A549 (cell line): ENCODE data around the gene B4GALT1. TPM values are rescaled to one million over a fixed set of nuclear protein-coding genes. Genes with fewer than 3 reads are reported as not detected.

Source experiments
- ATAC-seq, 2 experiments: fragments of 200-7000 bp in 1 of 2; fragments of >200 bp in 1 of 2; cut with Nextera tagmentation in 1 of 2; cut with Tn5 transposase in 1 of 2; 3 replicates each; pipeline versions ENCODE4 v1.8.0 to v1.9.1; 2018 to 2020; ENCODE audit warnings: mild to moderate bottlenecking in 1 of 2, moderate library complexity in 1 of 2
- CTCF ChIA-PET: fragments of 300-600 bp; sonication (Branson Sonifier 250); formaldehyde crosslinking; extraction: SDS; loops from one replicate; lab custom pipeline; 2021; ENCODE audit warnings: antibody characterized with exemption, inconsistent platforms; lab: Yijun Ruan, JAX
- POLR2A ChIA-PET: fragments of 350-600 bp; formaldehyde crosslinking; extraction: SDS; loops from one replicate; lab custom pipeline; 2021; ENCODE audit warnings: antibody characterized with exemption, inconsistent platforms; lab: Yijun Ruan, JAX
- DNase-seq, 2 experiments: peaks; one replicate each; pipeline versions ENCODE4 v3.0.0 to v3.0.0-alpha.2; 2011 to 2016; ENCODE audit warnings: low read depth in 1 of 2, low spot score in 1 of 2
- FAIRE-seq: peaks from 2 replicates; lab custom pipeline; 2011; peaks lifted over from hg19 to GRCh38; lab: Jason Lieb, UNC
- H3K27ac ChIP-seq, 2 experiments: fragments of >200 bp; sonication (Bioruptor Twin); formaldehyde crosslinking; 3 replicates each; pipeline ENCODE4 v1.5.1; 2016 to 2017
- H3K4me1 ChIP-seq: fragments of >200 bp; sonication (Bioruptor Twin); formaldehyde crosslinking; 3 replicates; pipeline ENCODE4 v1.6.1; 2016
- H3K4me2 ChIP-seq: fragments of >200 bp; sonication (Bioruptor Twin); formaldehyde crosslinking; 3 replicates; pipeline ENCODE4 v1.6.1; 2016
- H3K4me3 ChIP-seq: fragments of >200 bp; sonication (Bioruptor Twin); formaldehyde crosslinking; 3 replicates; pipeline ENCODE4 v1.5.1; 2016
- H3K9me3 ChIP-seq: fragments of >200 bp; sonication (Bioruptor Twin); formaldehyde crosslinking; 3 replicates; pipeline ENCODE4 v1.6.1; 2016
- CEBPB ChIP-seq, 2 experiments: fragments of >200 bp in 1 of 2; sonication (Bioruptor Twin) in 1 of 2; formaldehyde crosslinking in 1 of 2; IDR thresholded peaks; 2 replicates each; pipeline ENCODE4 v1.6.1; 2012 to 2016
- EHMT2 ChIP-seq: fragments of 200-600 bp; sonication (generic); IDR thresholded peaks from 2 replicates; pipeline ENCODE4 v1.6.1; 2016; ENCODE audit warnings: antibody characterized with exemption, low read depth, mild to moderate bottlenecking, moderate library complexity
- FOXS1 ChIP-seq: fragments of 250-450 bp; sonication (Bioruptor Pico); IDR thresholded peaks from 2 replicates; pipeline ENCODE4 v1.5.0; 2020; ENCODE audit warnings: mild to moderate bottlenecking, moderate library complexity
- HOXB13 ChIP-seq: fragments of 250-450 bp; sonication (Bioruptor Pico); IDR thresholded peaks from 2 replicates; pipeline ENCODE4 v1.5.0; 2020; ENCODE audit warnings: low read depth, mild to moderate bottlenecking, moderate library complexity
- HOXB5 ChIP-seq: fragments of 250-450 bp; sonication (Bioruptor Pico); IDR thresholded peaks from 2 replicates; pipeline ENCODE4 v1.5.0; 2020; ENCODE audit warnings: mild to moderate bottlenecking, moderate library complexity
- JUN ChIP-seq, 2 experiments: fragments of >200 bp; sonication (Bioruptor Twin); formaldehyde crosslinking; IDR thresholded peaks; 2 replicates in 1 of 2; 3 replicates in 1 of 2; pipeline ENCODE4 v1.6.1; 2016 to 2017
- MAFK ChIP-seq: fragments of 450-650 bp; IDR thresholded peaks from 2 replicates; pipeline ENCODE4 v1.6.1; 2014; ENCODE audit not compliant: partially characterized antibody
- PHF8 ChIP-seq: fragments of 200-600 bp; sonication (generic); IDR thresholded peaks from 2 replicates; pipeline ENCODE4 v1.6.1; 2016; ENCODE audit warnings: low read depth, mild to moderate bottlenecking, antibody characterized with exemption, moderate library complexity, borderline replicate concordance
- POLR2AphosphoS2 ChIP-seq: conservative IDR thresholded peaks from 2 replicates; pipeline ENCODE4 v1.6.1; 2012; ENCODE audit warnings: low read length, improper control_type of control experiment, inconsistent platforms
- RCOR1 ChIP-seq: fragments of 150-350 bp; IDR thresholded peaks from 2 replicates; pipeline ENCODE4 v1.6.1; 2014; ENCODE audit warnings: antibody characterized with exemption, low read length, low read depth
- RNF2 ChIP-seq: fragments of 200-600 bp; sonication (generic); IDR thresholded peaks from 2 replicates; pipeline ENCODE4 v1.6.1; 2016; ENCODE audit warnings: low read depth, mild to moderate bottlenecking, antibody characterized with exemption, moderate library complexity, borderline replicate concordance
- TP53 ChIP-seq: fragments of 250-450 bp; sonication (Bioruptor Pico); IDR thresholded peaks from 2 replicates; pipeline ENCODE4 v1.5.0; 2021; ENCODE audit warnings: mild to moderate bottlenecking, moderate library complexity
- ZC3H11A ChIP-seq: fragments of 450-650 bp; IDR thresholded peaks from 2 replicates; pipeline ENCODE4 v1.6.1; 2014; ENCODE audit warnings: antibody characterized with exemption, mild to moderate bottlenecking
- ZNF302 ChIP-seq: fragments of 250-450 bp; sonication (Bioruptor Pico); IDR thresholded peaks from 2 replicates; pipeline ENCODE4 v1.9.0; 2021; ENCODE audit warnings: inconsistent platforms, mild to moderate bottlenecking, moderate library complexity
- WGBS: methylation state at CpG from one replicate; pipeline ENCODE4 v1.1.6; 2017; ENCODE audit errors: missing lambda C conversion rate; 5-methylcytosine and 5-hydroxymethylcytosine counted together
- polyA plus RNA-seq, 4 experiments: library from polyadenylated mRNA; depleted of rRNA in 3 of 4; stranded (reverse); fragments of >200 nt; fragmentation: RNase III in 1 of 4; extraction: RNeasy Plus Mini Kit Qiagen cat#74134 plus additional on column Dnase treatment in 1 of 4; gene quantifications; 2 replicates in 3 of 4; 3 replicates in 1 of 4; pipeline ENCODE4 v1.2.3, GENCODE V29; 2011 to 2017
- TF ChIP-seq, protein P1 (sequence below): fragments of 450-650 bp; IDR thresholded peaks from 2 replicates; pipeline ENCODE4 v1.6.1; 2014; ENCODE audit warnings: antibody characterized with exemption
- TF ChIP-seq, protein P2 (sequence below): fragments of >200 bp; sonication (Bioruptor Twin); formaldehyde crosslinking; IDR thresholded peaks from 2 replicates; pipeline ENCODE4 v1.6.1; 2016
- TF ChIP-seq, protein P3 (sequence below): fragments of 250-450 bp; sonication (Bioruptor Pico); IDR thresholded peaks from 2 replicates; pipeline ENCODE4 v1.5.0; 2020; ENCODE audit warnings: low read depth, mild to moderate bottlenecking, moderate library complexity
- TF ChIP-seq, protein P4 (sequence below): fragments of 200-600 bp; sonication (generic); IDR thresholded peaks from 2 replicates; pipeline ENCODE4 v1.6.1; 2016; ENCODE audit warnings: antibody characterized with exemption, mild to moderate bottlenecking, moderate library complexity
- TF ChIP-seq, protein P5 (sequence below): IDR thresholded peaks from 2 replicates; pipeline ENCODE4 v1.6.1; 2012

Gene B4GALT1
- polyA plus RNA-seq, 2 of the 4 experiments (the other 2 are of a cell fraction) = 167 to 180 TPM

DNA sequence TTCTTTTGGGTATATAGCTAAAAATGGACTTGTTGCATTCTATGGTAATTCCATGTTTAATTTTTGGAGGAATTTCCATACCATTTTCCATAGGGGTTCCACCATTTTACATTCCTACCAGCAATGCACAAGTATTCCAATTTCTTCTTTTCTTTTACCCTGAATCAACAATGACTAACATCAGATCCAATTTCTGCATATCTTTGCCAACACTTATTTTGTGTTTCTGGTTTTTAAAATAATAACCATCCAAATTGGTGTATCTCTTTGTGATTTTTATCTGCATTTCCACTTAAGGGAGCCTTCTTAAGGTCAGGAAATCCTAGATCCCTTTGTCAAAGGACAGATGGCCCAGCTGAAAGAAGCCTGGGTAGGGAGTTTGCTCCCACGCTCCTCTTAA is 61.2 kb downstream of the B4GALT1 start (continued):
- TF ChIP-seq, protein P1, sequence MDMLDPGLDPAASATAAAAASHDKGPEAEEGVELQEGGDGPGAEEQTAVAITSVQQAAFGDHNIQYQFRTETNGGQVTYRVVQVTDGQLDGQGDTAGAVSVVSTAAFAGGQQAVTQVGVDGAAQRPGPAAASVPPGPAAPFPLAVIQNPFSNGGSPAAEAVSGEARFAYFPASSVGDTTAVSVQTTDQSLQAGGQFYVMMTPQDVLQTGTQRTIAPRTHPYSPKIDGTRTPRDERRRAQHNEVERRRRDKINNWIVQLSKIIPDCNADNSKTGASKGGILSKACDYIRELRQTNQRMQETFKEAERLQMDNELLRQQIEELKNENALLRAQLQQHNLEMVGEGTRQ = no peak

DNA sequence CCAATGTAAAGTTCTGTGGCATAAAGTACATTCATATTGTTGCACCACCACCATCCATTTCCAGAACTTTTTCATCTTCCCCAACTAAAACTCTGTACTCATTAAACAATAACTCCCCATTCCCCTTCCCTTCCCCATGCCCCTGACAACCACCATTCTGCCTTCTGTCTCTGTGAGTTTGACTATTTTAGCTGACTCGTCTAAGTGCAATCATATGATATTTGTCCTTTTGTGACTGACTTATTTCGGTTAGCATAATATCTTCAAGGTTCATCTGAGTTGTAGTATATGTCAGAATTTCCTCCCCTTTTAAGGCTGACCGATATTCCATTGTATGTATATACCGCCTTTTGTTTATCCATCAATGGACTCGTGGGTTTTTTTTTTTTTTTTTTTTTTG is 61.6 kb downstream of the B4GALT1 start:
- TF ChIP-seq EHMT2 (no peak), MAFK (peak; percentile 60), FOXS1 (CRISPR knock-in tag) (no peak)
- POLR2A ChIA-PET = interaction anchor here (0.5 to 0.9 kb wide), 2 partner anchors 57 to 185 kb away, joined by 3 to 6 read pairs; partner anchors contain the start of gene NFX1
- DNase-seq = no peak
- Histone ChIP-seq H3K4me2 (no peak overlapping the region), H3K4me1 (peaks cover 42% of the 10 kb centered on the region), H3K4me3 (no peak overlapping the region), H3K27ac (no peak overlapping the region), H3K9me3 (no peaks in the 10 kb centered on the region)
- WGBS = 81% methylated on average over 5 of the region's 5 CpGs
- no peak for FAIRE-seq
- no peak for ATAC-seq
- CTCF ChIA-PET = interaction anchor here (0.7 kb wide), 1 partner anchor 121 kb away, joined by 3 read pairs; no protein-coding TSS in a partner anchor

DNA sequence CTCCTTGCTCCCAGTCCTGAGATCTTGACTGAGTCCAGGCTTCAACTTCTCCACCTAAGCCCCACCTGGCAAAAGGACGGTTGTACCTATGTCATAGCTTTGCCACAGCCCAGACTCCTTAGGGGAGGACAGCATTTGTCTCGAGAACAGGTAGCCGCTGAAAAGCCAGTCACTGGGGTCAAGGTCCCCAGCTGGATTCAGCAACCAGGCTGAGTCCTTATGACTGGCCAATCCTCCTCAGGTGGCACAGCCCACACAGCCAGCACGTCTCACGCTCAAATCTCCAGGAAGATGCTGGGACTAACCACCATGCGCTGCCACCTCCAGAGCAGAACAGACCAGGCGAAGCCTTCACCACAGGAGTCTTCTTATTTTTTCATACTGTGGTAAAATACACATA is 62.7 kb downstream of the B4GALT1 start:
- H3K4me2 ChIP-seq = no peak overlapping the region
- no peaks in the 10 kb centered on the region for H3K9me3 ChIP-seq
- ATAC-seq (no peak), FAIRE-seq (no peak), DNase-seq (no peak)
- peaks cover 42% of the 10 kb centered on the region for H3K4me1 ChIP-seq
- WGBS = 94% methylated on average over 7 of the region's 7 CpGs
- H3K27ac ChIP-seq = peak overlapping the region in 1 of 2 experiments; percentile 8; a peak in 1 of 6 replicates
- ChIA-PET POLR2A (no interaction called here), CTCF (interaction anchor here (1.2 to 2.5 kb wide), 2 partner anchors 67 to 122 kb away, joined by 3 to 8 read pairs; no protein-coding TSS in a partner anchor)
- H3K4me3 ChIP-seq = no peak overlapping the region
- TF ChIP-seq, protein P2, sequence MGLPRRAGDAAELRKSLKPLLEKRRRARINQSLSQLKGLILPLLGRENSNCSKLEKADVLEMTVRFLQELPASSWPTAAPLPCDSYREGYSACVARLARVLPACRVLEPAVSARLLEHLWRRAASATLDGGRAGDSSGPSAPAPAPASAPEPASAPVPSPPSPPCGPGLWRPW = no peak
- TF ChIP-seq JUN (IDR thresholded peaks at IDR 0.05) (no peak), PHF8 (no peak), HOXB5 (CRISPR knock-in tag) (no peak), ZNF302 (no peak), RNF2 (no peak), RCOR1 (no peak), HOXB13 (CRISPR knock-in tag) (no peak), CEBPB (IDR thresholded peaks at IDR 0.05) (no peak), MAFK (no peak), TP53 (no peak), ZC3H11A (no peak), POLR2AphosphoS2 (no peak)
- TF ChIP-seq, protein P1 = no peak
- TF ChIP-seq, protein P3, sequence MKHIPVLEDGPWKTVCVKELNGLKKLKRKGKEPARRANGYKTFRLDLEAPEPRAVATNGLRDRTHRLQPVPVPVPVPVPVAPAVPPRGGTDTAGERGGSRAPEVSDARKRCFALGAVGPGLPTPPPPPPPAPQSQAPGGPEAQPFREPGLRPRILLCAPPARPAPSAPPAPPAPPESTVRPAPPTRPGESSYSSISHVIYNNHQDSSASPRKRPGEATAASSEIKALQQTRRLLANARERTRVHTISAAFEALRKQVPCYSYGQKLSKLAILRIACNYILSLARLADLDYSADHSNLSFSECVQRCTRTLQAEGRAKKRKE (CRISPR knock-in tag) = no peak
- TF ChIP-seq, protein P4, sequence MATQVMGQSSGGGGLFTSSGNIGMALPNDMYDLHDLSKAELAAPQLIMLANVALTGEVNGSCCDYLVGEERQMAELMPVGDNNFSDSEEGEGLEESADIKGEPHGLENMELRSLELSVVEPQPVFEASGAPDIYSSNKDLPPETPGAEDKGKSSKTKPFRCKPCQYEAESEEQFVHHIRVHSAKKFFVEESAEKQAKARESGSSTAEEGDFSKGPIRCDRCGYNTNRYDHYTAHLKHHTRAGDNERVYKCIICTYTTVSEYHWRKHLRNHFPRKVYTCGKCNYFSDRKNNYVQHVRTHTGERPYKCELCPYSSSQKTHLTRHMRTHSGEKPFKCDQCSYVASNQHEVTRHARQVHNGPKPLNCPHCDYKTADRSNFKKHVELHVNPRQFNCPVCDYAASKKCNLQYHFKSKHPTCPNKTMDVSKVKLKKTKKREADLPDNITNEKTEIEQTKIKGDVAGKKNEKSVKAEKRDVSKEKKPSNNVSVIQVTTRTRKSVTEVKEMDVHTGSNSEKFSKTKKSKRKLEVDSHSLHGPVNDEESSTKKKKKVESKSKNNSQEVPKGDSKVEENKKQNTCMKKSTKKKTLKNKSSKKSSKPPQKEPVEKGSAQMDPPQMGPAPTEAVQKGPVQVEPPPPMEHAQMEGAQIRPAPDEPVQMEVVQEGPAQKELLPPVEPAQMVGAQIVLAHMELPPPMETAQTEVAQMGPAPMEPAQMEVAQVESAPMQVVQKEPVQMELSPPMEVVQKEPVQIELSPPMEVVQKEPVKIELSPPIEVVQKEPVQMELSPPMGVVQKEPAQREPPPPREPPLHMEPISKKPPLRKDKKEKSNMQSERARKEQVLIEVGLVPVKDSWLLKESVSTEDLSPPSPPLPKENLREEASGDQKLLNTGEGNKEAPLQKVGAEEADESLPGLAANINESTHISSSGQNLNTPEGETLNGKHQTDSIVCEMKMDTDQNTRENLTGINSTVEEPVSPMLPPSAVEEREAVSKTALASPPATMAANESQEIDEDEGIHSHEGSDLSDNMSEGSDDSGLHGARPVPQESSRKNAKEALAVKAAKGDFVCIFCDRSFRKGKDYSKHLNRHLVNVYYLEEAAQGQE = no peak
- TF ChIP-seq, protein P5, sequence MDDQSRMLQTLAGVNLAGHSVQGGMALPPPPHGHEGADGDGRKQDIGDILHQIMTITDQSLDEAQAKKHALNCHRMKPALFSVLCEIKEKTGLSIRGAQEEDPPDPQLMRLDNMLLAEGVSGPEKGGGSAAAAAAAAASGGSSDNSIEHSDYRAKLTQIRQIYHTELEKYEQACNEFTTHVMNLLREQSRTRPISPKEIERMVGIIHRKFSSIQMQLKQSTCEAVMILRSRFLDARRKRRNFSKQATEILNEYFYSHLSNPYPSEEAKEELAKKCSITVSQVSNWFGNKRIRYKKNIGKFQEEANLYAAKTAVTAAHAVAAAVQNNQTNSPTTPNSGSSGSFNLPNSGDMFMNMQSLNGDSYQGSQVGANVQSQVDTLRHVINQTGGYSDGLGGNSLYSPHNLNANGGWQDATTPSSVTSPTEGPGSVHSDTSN = no peak
